H1 (cell line): ENCODE results near the gene ANKFY1. TPM values are rescaled to one million over a fixed set of nuclear protein-coding genes. Genes with fewer than 3 reads are reported as not detected.

Experiments
- CTCF ChIA-PET: fragments of 300-600 bp; sonication (Branson Sonifier 250); formaldehyde crosslinking; loops from one replicate; lab custom pipeline; 2021; ENCODE audit not compliant: partially characterized antibody; lab: Charles Lee
- POLR2A ChIA-PET: fragments of 300-600 bp; sonication (Branson Sonifier 250); formaldehyde crosslinking; loops from one replicate; lab custom pipeline; 2021; ENCODE audit warnings: inconsistent platforms; ENCODE audit not compliant: partially characterized antibody; lab: Charles Lee
- DNase-seq, 2 experiments: peaks; one replicate each; pipeline versions ENCODE4 v3.0.0 to v3.0.0-alpha.2; 2010 to 2022; ENCODE audit warnings: low spot score in 2 of 2, low read depth in 1 of 2, mixed read lengths in 1 of 2
- FAIRE-seq: peaks from 2 replicates; lab custom pipeline; 2011; peaks lifted over from hg19 to GRCh38; lab: Jason Lieb, UNC
- H2AFZ ChIP-seq: 2 replicates; pipeline ENCODE4 v1.8.1; 2012; ENCODE audit warnings: low read length, inconsistent platforms
- H2AK5ac ChIP-seq: 2 replicates; pipeline ENCODE4 v1.6.1; 2013; ENCODE audit warnings: low read depth, low read length
- H2BK120ac ChIP-seq: replicated peaks from 2 replicates; pipeline ENCODE3; 2013; ENCODE audit warnings: low read depth, low read length, inconsistent platforms
- H2BK12ac ChIP-seq: 2 replicates; pipeline ENCODE4 v1.6.1; 2013; ENCODE audit warnings: low read depth, low read length
- H2BK15ac ChIP-seq: 2 replicates; pipeline ENCODE4 v1.6.1; 2013; ENCODE audit warnings: low read length
- H2BK20ac ChIP-seq: 2 replicates; pipeline ENCODE4 v1.6.1; 2013; ENCODE audit warnings: low read length
- H2BK5ac ChIP-seq: 2 replicates; pipeline ENCODE4 v1.6.1; 2013; ENCODE audit warnings: low read depth, low read length
- H3K14ac ChIP-seq: 2 replicates; pipeline ENCODE4 v1.6.1; 2013; ENCODE audit warnings: inconsistent platforms; ENCODE audit not compliant: insufficient read length
- H3K18ac ChIP-seq: 2 replicates; pipeline ENCODE4 v1.6.1; 2013; ENCODE audit warnings: low read length; ENCODE audit errors: extremely low read depth
- H3K23ac ChIP-seq: 2 replicates; pipeline ENCODE4 v1.6.1; 2013; ENCODE audit warnings: inconsistent platforms; ENCODE audit not compliant: insufficient read length
- H3K23me2 ChIP-seq: 2 replicates; pipeline ENCODE4 v1.6.1; 2013; ENCODE audit warnings: low read depth, low read length
- H3K27ac ChIP-seq: 2 replicates; pipeline ENCODE4 v1.6.1; 2011; ENCODE audit warnings: low read depth, low read length, inconsistent platforms
- H3K27me3 ChIP-seq, 4 experiments: replicated peaks in 1 of 4; 1 replicate in 1 of 4; 2 replicates in 3 of 4; pipeline versions ENCODE4 v1.6.1 to v1.8.1; 2011 to 2013; ENCODE audit warnings: low read length in 3 of 4, mild to moderate bottlenecking in 3 of 4, inconsistent platforms in 2 of 4, mixed read lengths in 2 of 4, moderate library complexity in 1 of 4; ENCODE audit not compliant: control insufficient read depth in 3 of 4, insufficient read depth in 3 of 4; ENCODE audit errors: extremely low read depth in 1 of 4
- H3K36me3 ChIP-seq, 4 experiments: 2 replicates each; pipeline versions ENCODE4 v1.6.1 to v1.8.1; 2011 to 2013; ENCODE audit warnings: mild to moderate bottlenecking in 4 of 4, low read length in 3 of 4, moderate library complexity in 2 of 4, control low read depth in 1 of 4, inconsistent platforms in 1 of 4; ENCODE audit not compliant: insufficient read depth in 4 of 4, control insufficient read depth in 2 of 4
- H3K4ac ChIP-seq: replicated peaks from 2 replicates; pipeline ENCODE3; 2013; ENCODE audit warnings: low read length, low read depth, mixed read lengths, inconsistent platforms; ENCODE audit not compliant: insufficient read length
- H3K4me1 ChIP-seq, 4 experiments: replicated peaks in 1 of 4; 1 replicate in 1 of 4; 2 replicates in 3 of 4; pipeline versions ENCODE4 v1.6.1 to v1.8.1; 2011 to 2013; ENCODE audit warnings: low read length in 3 of 4, inconsistent platforms in 2 of 4, mixed read lengths in 1 of 4; ENCODE audit not compliant: insufficient read depth in 4 of 4, control insufficient read depth in 3 of 4
- H3K4me2 ChIP-seq, 2 experiments: 2 replicates each; pipeline versions ENCODE4 v1.6.1 to v1.8.1; 2011 to 2013; ENCODE audit warnings: low read depth in 2 of 2, low read length in 2 of 2, control low read depth in 1 of 2, inconsistent platforms in 1 of 2, mild to moderate bottlenecking in 1 of 2; ENCODE audit not compliant: insufficient read depth in 1 of 2
- H3K4me3 ChIP-seq, 4 experiments: fragments of 200-600, 300-600 bp in 1 of 4; sonication (generic), shearing (Covaris generic), sonication (Bioruptor Twin) in 1 of 4; 2 replicates each; pipeline versions ENCODE4 v1.5.1 to v1.8.1; 2011 to 2016; ENCODE audit warnings: low read length in 4 of 4, low read depth in 3 of 4, control low read depth in 2 of 4, inconsistent platforms in 2 of 4, mild to moderate bottlenecking in 2 of 4, mixed read lengths in 1 of 4, moderate library complexity in 1 of 4; ENCODE audit not compliant: insufficient read depth in 2 of 4; ENCODE audit errors: extremely low read depth in 1 of 4
- H3K56ac ChIP-seq: replicated peaks from 2 replicates; pipeline ENCODE3; 2013; ENCODE audit warnings: low read depth, mild to moderate bottlenecking, mixed read lengths, low read length, inconsistent platforms; ENCODE audit not compliant: insufficient read length
- H3K79me1 ChIP-seq: 2 replicates; pipeline ENCODE4 v1.6.1; 2013; ENCODE audit warnings: low read depth, low read length, control low read depth
- H3K79me2 ChIP-seq, 2 experiments: 2 replicates each; pipeline versions ENCODE4 v1.6.1 to v1.8.1; 2012 to 2013; ENCODE audit warnings: low read length in 2 of 2, mild to moderate bottlenecking in 2 of 2, inconsistent platforms in 1 of 2; ENCODE audit not compliant: insufficient read depth in 2 of 2, control insufficient read depth in 1 of 2
- H3K9ac ChIP-seq, 4 experiments: replicated peaks in 1 of 4; 1 replicate in 1 of 4; 2 replicates in 3 of 4; pipeline versions ENCODE4 v1.6.1 to v1.8.1; 2011 to 2013; ENCODE audit warnings: low read depth in 3 of 4, low read length in 3 of 4, control low read depth in 2 of 4, mild to moderate bottlenecking in 2 of 4, moderate library complexity in 2 of 4, inconsistent platforms in 1 of 4; ENCODE audit errors: extremely low read depth in 1 of 4
- H3K9me3 ChIP-seq, 2 experiments: 2 replicates each; pipeline versions ENCODE4 v1.6.1 to v1.8.1; 2012 to 2013; ENCODE audit warnings: mild to moderate bottlenecking in 2 of 2, moderate library complexity in 2 of 2, control low read depth in 1 of 2, inconsistent platforms in 1 of 2, low read depth in 1 of 2, low read length in 1 of 2, mixed read lengths in 1 of 2; ENCODE audit not compliant: insufficient read depth in 2 of 2
- H4K20me1 ChIP-seq, 2 experiments: replicated peaks in 1 of 2; 2 replicates each; pipeline versions ENCODE3 to v1.8.1; 2011 to 2013; ENCODE audit warnings: inconsistent platforms in 2 of 2, low read length in 2 of 2, mild to moderate bottlenecking in 1 of 2; ENCODE audit not compliant: insufficient read depth in 2 of 2, control insufficient read depth in 1 of 2
- H4K5ac ChIP-seq: 2 replicates; pipeline ENCODE4 v1.6.1; 2013; ENCODE audit warnings: low read length, low read depth, mixed read lengths, inconsistent platforms; ENCODE audit not compliant: insufficient read length
- H4K8ac ChIP-seq: 2 replicates; pipeline ENCODE4 v1.8.0; 2013; ENCODE audit warnings: mild to moderate bottlenecking, moderate library complexity, low read length, inconsistent platforms; ENCODE audit not compliant: insufficient read depth; ENCODE audit errors: extremely low read depth
- H4K91ac ChIP-seq: replicated peaks from 2 replicates; pipeline ENCODE3; 2013; ENCODE audit warnings: low read length, mixed read lengths, inconsistent platforms; ENCODE audit not compliant: insufficient read length
- BRCA1 ChIP-seq: IDR thresholded peaks from 2 replicates; pipeline ENCODE4 v1.6.1; 2012; ENCODE audit warnings: low read depth, low read length, improper control_type of control experiment
- EZH2 ChIP-seq: fragments of 200-600 bp; sonication (generic); IDR thresholded peaks from 2 replicates; pipeline ENCODE4 v1.7.1; 2012; ENCODE audit warnings: low read depth, mild to moderate bottlenecking, moderate library complexity, low read length, inconsistent platforms; ENCODE audit not compliant: severe bottlenecking
- SP4 ChIP-seq: IDR thresholded peaks from 2 replicates; pipeline ENCODE4 v1.6.1; 2012; ENCODE audit warnings: low read length, inconsistent platforms
- SUZ12 ChIP-seq: fragments of 200-600 bp; sonication (generic); IDR thresholded peaks from 2 replicates; pipeline ENCODE4 v1.6.1; 2012; ENCODE audit warnings: mild to moderate bottlenecking, inconsistent platforms, low read length, moderate library complexity, mixed read lengths
- WGBS, 2 experiments: shearing (Covaris generic) in 1 of 2; methylation state at CpG; one replicate each; pipeline versions ENCODE4 v1.1.6 to v1.1.7; 2013 to 2015; ENCODE audit warnings: low lambda C conversion rate in 2 of 2, mixed read lengths in 2 of 2, inconsistent platforms in 1 of 2, low coverage in 1 of 2, missing lambda C conversion rate in 1 of 2; ENCODE audit not compliant: insufficient replicate concordance in 2 of 2, insufficient coverage in 1 of 2, insufficient read length in 1 of 2; ENCODE audit errors: extremely low coverage in 1 of 2, missing lambda C conversion rate in 1 of 2; 5-methylcytosine and 5-hydroxymethylcytosine counted together
- polyA plus RNA-seq, 7 experiments: library from polyadenylated mRNA; depleted of rRNA in 3 of 7; stranded (reverse) in 5 of 7; unstranded in 2 of 7; fragments of >200 nt in 5 of 7; fragments of 200-250 nt in 2 of 7; gene quantifications; 1 replicate in 5 of 7; 2 replicates in 1 of 7; 4 replicates in 1 of 7; pipeline versions ENCODE4 v1.2.1 to v1.2.3, GENCODE V29; 2011 to 2013; ENCODE audit warnings: missing spikeins in 2 of 7, mixed read lengths in 2 of 7
- total RNA-seq: library from RNA; stranded (reverse); fragmentation: NEBNext Ultra II Directional; extraction: Animal tissue kit (Norgen Biotek cat#: 25700); gene quantifications from 2 replicates; pipeline ENCODE4 v1.2.1, GENCODE V29; 2021
- TF ChIP-seq, protein P1 (sequence below): IDR thresholded peaks from 2 replicates; pipeline ENCODE4 v1.6.1; 2012; ENCODE audit warnings: inconsistent platforms
- TF ChIP-seq, protein P2 (sequence below): IDR thresholded peaks from 2 replicates; pipeline ENCODE4 v1.6.1; 2012; ENCODE audit warnings: low read length, inconsistent platforms
- TF ChIP-seq, protein P3 (sequence below), 3 experiments: IDR thresholded peaks; 1 replicate in 2 of 3; 2 replicates in 1 of 3; pipeline versions ENCODE4 v1.5.1 to v1.6.1; 2011; ENCODE audit warnings: low read length in 3 of 3, mild to moderate bottlenecking in 3 of 3, inconsistent platforms in 2 of 3, low read depth in 1 of 3, moderate library complexity in 1 of 3; ENCODE audit not compliant: insufficient read depth in 1 of 3; ENCODE audit errors: control extremely low read depth in 1 of 3

The ANKFY1 gene
- total and polyA plus RNA-seq, 2 of the 8 experiments (the other 6 are each of a cell fraction or from before 2014, with no cell fraction given), result 28.3 to 45.3 TPM

DNA sequence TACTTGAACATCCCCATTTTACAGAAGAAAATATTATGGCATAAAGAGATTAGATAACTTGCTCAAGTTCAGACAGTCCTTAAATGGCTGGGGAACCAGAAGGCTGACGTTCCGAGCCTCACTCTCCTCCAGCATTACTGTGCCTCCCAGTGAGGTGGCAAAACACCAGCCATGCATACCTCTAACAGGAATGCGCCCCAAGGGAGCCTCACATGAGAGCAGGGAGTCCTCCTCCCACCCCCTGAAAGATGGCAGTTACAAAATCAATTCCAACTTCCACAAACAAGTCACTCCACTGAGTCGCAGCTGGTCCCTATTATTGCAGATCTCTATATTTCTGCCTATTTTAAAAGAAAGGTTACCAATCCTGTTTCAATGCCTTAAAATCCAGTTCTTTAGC lies 55.5 kb downstream of the ANKFY1 start:
- DNase-seq (no peak), FAIRE-seq (no peak)
- Histone ChIP-seq H2AK5ac (no peak overlapping the region), H2BK15ac (no peak overlapping the region), H3K23me2 (no peaks in the 10 kb centered on the region), H3K27ac (no peak overlapping the region), H3K18ac (no peak overlapping the region), H2BK12ac (no peak overlapping the region), H4K8ac (no peak overlapping the region), H2BK5ac (no peak overlapping the region), H4K20me1 (peaks cover 1 to 2% of the 10 kb centered on the region in 2 experiments), H4K91ac (no peak overlapping the region), H3K79me2 (peaks cover 0 to 11% of the 10 kb centered on the region in 2 experiments; a peak in 1 of 4 replicates), H3K27me3 (no peaks in the 10 kb centered on the region), H2BK20ac (no peak overlapping the region), H3K4ac (no peak overlapping the region), H3K9ac (no peak overlapping the region), H3K4me2 (no peak overlapping the region), H2BK120ac (no peak overlapping the region), H3K14ac (no peak overlapping the region), H3K23ac (no peak overlapping the region), H3K79me1 (no peaks in the 10 kb centered on the region), H3K56ac (no peak overlapping the region), H3K36me3 (peaks cover 14 to 41% (median 33%) of the 10 kb centered on the region in 4 experiments), H3K4me1 (no peaks in the 10 kb centered on the region), H3K9me3 (no peaks in the 10 kb centered on the region), H4K5ac (no peak overlapping the region), H2AFZ (no peak overlapping the region), H3K4me3 (no peak overlapping the region)
- ChIA-PET CTCF (interaction anchor here (0.6 kb wide), 1 partner anchor 487 kb away, joined by 3 read pairs; no protein-coding TSS in a partner anchor), POLR2A (no interaction called here)
- WGBS, 2 experiments, result 80% methylated on average over 4 of the region's 4 CpGs; no CpG with 5 or more reads in 1 of the 2 experiments
- TF ChIP-seq SUZ12 (no peak), SP4 (no peak), BRCA1 (no peak), EZH2 (no peak)
- TF ChIP-seq, protein P1, sequence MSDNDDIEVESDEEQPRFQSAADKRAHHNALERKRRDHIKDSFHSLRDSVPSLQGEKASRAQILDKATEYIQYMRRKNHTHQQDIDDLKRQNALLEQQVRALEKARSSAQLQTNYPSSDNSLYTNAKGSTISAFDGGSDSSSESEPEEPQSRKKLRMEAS, result no peak
- TF ChIP-seq, protein P2, sequence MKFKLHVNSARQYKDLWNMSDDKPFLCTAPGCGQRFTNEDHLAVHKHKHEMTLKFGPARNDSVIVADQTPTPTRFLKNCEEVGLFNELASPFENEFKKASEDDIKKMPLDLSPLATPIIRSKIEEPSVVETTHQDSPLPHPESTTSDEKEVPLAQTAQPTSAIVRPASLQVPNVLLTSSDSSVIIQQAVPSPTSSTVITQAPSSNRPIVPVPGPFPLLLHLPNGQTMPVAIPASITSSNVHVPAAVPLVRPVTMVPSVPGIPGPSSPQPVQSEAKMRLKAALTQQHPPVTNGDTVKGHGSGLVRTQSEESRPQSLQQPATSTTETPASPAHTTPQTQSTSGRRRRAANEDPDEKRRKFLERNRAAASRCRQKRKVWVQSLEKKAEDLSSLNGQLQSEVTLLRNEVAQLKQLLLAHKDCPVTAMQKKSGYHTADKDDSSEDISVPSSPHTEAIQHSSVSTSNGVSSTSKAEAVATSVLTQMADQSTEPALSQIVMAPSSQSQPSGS, result no peak
- TF ChIP-seq, protein P3, sequence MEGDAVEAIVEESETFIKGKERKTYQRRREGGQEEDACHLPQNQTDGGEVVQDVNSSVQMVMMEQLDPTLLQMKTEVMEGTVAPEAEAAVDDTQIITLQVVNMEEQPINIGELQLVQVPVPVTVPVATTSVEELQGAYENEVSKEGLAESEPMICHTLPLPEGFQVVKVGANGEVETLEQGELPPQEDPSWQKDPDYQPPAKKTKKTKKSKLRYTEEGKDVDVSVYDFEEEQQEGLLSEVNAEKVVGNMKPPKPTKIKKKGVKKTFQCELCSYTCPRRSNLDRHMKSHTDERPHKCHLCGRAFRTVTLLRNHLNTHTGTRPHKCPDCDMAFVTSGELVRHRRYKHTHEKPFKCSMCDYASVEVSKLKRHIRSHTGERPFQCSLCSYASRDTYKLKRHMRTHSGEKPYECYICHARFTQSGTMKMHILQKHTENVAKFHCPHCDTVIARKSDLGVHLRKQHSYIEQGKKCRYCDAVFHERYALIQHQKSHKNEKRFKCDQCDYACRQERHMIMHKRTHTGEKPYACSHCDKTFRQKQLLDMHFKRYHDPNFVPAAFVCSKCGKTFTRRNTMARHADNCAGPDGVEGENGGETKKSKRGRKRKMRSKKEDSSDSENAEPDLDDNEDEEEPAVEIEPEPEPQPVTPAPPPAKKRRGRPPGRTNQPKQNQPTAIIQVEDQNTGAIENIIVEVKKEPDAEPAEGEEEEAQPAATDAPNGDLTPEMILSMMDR (IDR thresholded peaks at IDR 0.05; ENCODE audit: control extremely low read depth in 1 of 3, insufficient read depth in 1 of 3, low read depth in 1 of 3, low read length in 3 of 3), result no peak
